Heart left ventricle (tissue), 13 donors: ENCODE data around the gene FAR2.

ENCODE experiments used
- CTCF ChIP-seq, 12 donors: fragments of 200-600 bp; sonication (generic) in 4 of 12; IDR thresholded peaks; one replicate each; pipeline versions ENCODE4 v1.5.0 to v1.8.0; 2018 to 2022; ENCODE audit warnings: antibody characterized with exemption in 12 of 12, mild to moderate bottlenecking in 5 of 12
- POLR2A ChIP-seq, 2 donors: fragments of 450-650 bp; IDR thresholded peaks; one replicate each; pipeline ENCODE4 v1.6.1; 2017; ENCODE audit warnings: antibody characterized with exemption in 2 of 2, mild to moderate bottlenecking in 2 of 2, moderate library complexity in 2 of 2
- donor health status: ischemic (EF 13 %, LVEDD 7.1; RV severe dilation, severe dysfunction).
- donor health status: DM: no; HTN: yes; CAD: no.
- donor health status: DM: no; HTN: no; CAD: no.
- donor health status: ischemic (EF 25% LVEDD 6.9; RV normal size, moderate dysfunction).
- donor health status: ischemic (EF 25% LVEDD 5.7; RV mildly dilated, moderate dysfunction).
- donor health status: ischemic (EF 35%, LVEDD 5.7; RV mildly dilated, moderate dysfunction).
- donor health status: nonischemic (EF 11% LVEDD 7.7; RV severe dilation, severe dysfunction).
- donor health status: DM: yes; HTN: yes; CAD: no.
- donor health status: PGD.
- donor health status: ischemic (EF 29% LVEDD 5.4; RV normal size, mild dysfunction).
- donor health status: nonischemic (EF 23%, LVEDD 6.1; RV moderate dilation, normal function).

GRCh38 chr12:29306682-29307081, 157.6 kb downstream of the FAR2 start:
- TF ChIP-seq CTCF (IDR thresholded peaks at IDR 0.05): no peak
- TF ChIP-seq POLR2A (IDR thresholded peaks at IDR 0.05): no peak
